ENCODE data around the gene CACNA1C. TPM values are rescaled to one million over a fixed set of nuclear protein-coding genes. Genes with fewer than 3 reads are reported as not detected.

Gene CACNA1C
- total and polyA plus RNA-seq, 10 of the 15 experiments (the other 5 are each of a cell fraction or from before 2014, with no cell fraction given), result under 0.01 to 0.15 (median 0.09) TPM; not detected in 5

DNA sequence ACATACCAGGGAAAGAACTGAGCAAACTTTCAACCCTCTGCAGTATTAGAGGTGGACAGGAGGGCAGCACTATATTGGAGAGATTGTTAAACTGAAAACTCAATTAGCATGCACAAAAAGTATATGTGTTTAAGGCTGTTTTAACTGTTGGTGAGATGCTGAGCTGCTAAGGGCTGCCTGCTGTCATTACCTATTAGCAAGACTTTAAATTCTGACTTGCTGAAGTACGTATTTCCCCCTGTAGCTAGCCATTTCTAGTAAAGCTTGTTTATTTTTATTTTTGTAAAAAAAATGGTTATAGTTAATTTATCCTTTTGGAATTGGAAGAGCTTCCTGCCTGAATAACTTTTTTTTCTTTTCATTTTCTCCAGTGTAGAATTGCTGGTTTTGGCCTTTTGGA lies 92.2 kb downstream of the CACNA1C start:
- no peaks in the 10 kb centered on the region; the same call in 2 of the 3 replicates for H3K9me3 ChIP-seq (replicated peaks; ENCODE audit: control insufficient read depth, insufficient read depth, low read length)
- no peak for ATAC-seq
- no peak overlapping the region for H3K9ac ChIP-seq (ENCODE audit: control insufficient read depth, insufficient read depth, low read length)
- no peak overlapping the region for H2AFZ ChIP-seq (ENCODE audit: control insufficient read depth, low read depth, low read length)
- CTCF ChIA-PET, result interaction anchor here (0.6 kb wide), 1 partner anchor 637 kb away, joined by 3 read pairs; no protein-coding TSS in a partner anchor
- FAIRE-seq, result no peak
- no peak overlapping the region for H3K4me3 ChIP-seq
- intact Hi-C loops (cut with micrococcal nuclease; ENCODE audit: unreplicated experiment), result no loop called here
- in situ Hi-C loops (cut with MboI), result no loop called here
- no peaks in the 10 kb centered on the region for H3K36me3 ChIP-seq (ENCODE audit: control insufficient read depth in 2 of 2, insufficient read depth in 2 of 2, low read length in 1 of 2)
- H3K27ac ChIP-seq (ENCODE audit: control insufficient read depth, insufficient read depth), result no peak overlapping the region
- H3K4me2 ChIP-seq (ENCODE audit: control insufficient read depth, insufficient read depth), result no peak overlapping the region
- H3K79me2 ChIP-seq (ENCODE audit: control insufficient read depth, insufficient read depth, low read length), result no peaks in the 10 kb centered on the region
- H3K27me3 ChIP-seq (replicated peaks in 1 of 2; ENCODE audit: control insufficient read depth in 2 of 2, insufficient read depth in 2 of 2, low read length in 1 of 2), result peaks cover 1 to 2% of the 10 kb centered on the region in 2 experiments; a peak in 3 of 4 replicates
- no peak for DNase-seq (ENCODE audit: low read depth, low spot score)
- no peaks in the 10 kb centered on the region for H3K4me1 ChIP-seq (ENCODE audit: control insufficient read depth, insufficient read depth, low read length)
- POLR2A ChIA-PET, result no interaction called here
- RAD21 ChIA-PET (ENCODE audit: unreplicated experiment), result no interaction called here
- SMC1A ChIA-PET (ENCODE audit: uncharacterized antibody, unreplicated experiment), result no interaction called here
- TF ChIP-seq ESRRA (IDR thresholded peaks at IDR 0.05; ENCODE audit: low read length) (no peak), YBX1 (IDR thresholded peaks at IDR 0.05) (no peak), NR2F1 (conservative IDR thresholded peaks at IDR 0.05) (no peak), TCF12 (IDR thresholded peaks at IDR 0.05; ENCODE audit: low read depth, low read length) (no peak)
- TF ChIP-seq, protein P1, sequence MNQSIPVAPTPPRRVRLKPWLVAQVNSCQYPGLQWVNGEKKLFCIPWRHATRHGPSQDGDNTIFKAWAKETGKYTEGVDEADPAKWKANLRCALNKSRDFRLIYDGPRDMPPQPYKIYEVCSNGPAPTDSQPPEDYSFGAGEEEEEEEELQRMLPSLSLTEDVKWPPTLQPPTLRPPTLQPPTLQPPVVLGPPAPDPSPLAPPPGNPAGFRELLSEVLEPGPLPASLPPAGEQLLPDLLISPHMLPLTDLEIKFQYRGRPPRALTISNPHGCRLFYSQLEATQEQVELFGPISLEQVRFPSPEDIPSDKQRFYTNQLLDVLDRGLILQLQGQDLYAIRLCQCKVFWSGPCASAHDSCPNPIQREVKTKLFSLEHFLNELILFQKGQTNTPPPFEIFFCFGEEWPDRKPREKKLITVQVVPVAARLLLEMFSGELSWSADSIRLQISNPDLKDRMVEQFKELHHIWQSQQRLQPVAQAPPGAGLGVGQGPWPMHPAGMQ (IDR thresholded peaks at IDR 0.05; ENCODE audit: borderline replicate concordance), result no peak
- no peaks in the 10 kb centered on the region for H4K20me1 ChIP-seq (ENCODE audit: control insufficient read depth, insufficient read depth)
- 4% methylated on average over 1 of the region's 1 CpG for WGBS (ENCODE audit: insufficient coverage, insufficient replicate concordance, low lambda C conversion rate, missing lambda C conversion rate)
- BruUV-seq (replicated peaks), result no TSS peak

DNA sequence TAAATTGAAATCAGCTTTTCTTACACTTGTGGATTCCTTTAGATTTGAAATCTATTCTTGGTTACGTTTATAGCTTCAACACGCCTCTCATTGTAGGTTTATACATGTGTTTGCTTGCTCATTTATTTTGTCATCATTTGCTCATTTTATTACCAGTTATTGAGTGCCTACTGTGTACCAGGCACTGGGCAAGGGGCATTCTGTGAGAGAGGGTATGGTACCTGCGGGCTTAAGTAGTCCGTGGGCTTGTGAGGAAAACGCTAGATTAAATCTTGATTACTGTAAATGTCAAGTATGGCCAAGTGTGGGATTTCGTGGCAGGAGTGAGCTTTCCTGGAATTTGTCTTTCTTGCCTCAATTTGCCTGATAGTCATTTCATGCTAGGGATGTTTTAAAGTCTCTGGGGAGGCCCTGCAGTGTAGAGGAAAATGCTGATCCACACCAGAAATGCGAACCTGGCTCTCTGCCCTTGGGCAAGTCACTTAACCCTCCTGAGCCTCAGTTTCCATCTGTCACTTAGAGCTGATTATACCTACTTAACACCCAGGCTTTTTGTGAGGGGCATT lies 92.7 kb downstream of the CACNA1C start:
- intact Hi-C loops (cut with micrococcal nuclease; ENCODE audit: unreplicated experiment) (no loop called here), in situ Hi-C loops (cut with MboI) (no loop called here)
- ChIA-PET RAD21 (ENCODE audit: unreplicated experiment) (no interaction called here), CTCF (interaction anchor here (0.6 kb wide), 1 partner anchor 638 kb away, joined by 3 read pairs; no protein-coding TSS in a partner anchor), POLR2A (no interaction called here), SMC1A (ENCODE audit: uncharacterized antibody, unreplicated experiment) (no interaction called here)
- H4K20me1 ChIP-seq (ENCODE audit: control insufficient read depth, insufficient read depth), result no peaks in the 10 kb centered on the region
- no peaks in the 10 kb centered on the region for H3K4me1 ChIP-seq (ENCODE audit: control insufficient read depth, insufficient read depth, low read length)
- no peaks in the 10 kb centered on the region for H3K79me2 ChIP-seq (ENCODE audit: control insufficient read depth, insufficient read depth, low read length)
- H3K27ac ChIP-seq (ENCODE audit: control insufficient read depth, insufficient read depth), result no peak overlapping the region
- no peak overlapping the region for H3K9ac ChIP-seq (ENCODE audit: control insufficient read depth, insufficient read depth, low read length)
- peaks cover 1 to 2% of the 10 kb centered on the region in 2 experiments; a peak in 3 of 4 replicates for H3K27me3 ChIP-seq (replicated peaks in 1 of 2; ENCODE audit: control insufficient read depth in 2 of 2, insufficient read depth in 2 of 2, low read length in 1 of 2)
- TF ChIP-seq PAX8 (IDR thresholded peaks at IDR 0.05) (no peak), BCL11A (IDR thresholded peaks at IDR 0.05; ENCODE audit: low read depth, low read length) (no peak), NFYB (IDR thresholded peaks at IDR 0.05; ENCODE audit: insufficient read depth, low read depth, low read length) (no peak), NR2C1 (IDR thresholded peaks at IDR 0.05) (no peak), IKZF1 (conservative IDR thresholded peaks at IDR 0.05) (no peak), HDAC6 (IDR thresholded peaks at IDR 0.05; ENCODE audit: unreplicated experiment) (no peak), SMAD1 (IDR thresholded peaks at IDR 0.05; ENCODE audit: low read depth, partially characterized antibody) (no peak), CREB1 (IDR thresholded peaks at IDR 0.05; ENCODE audit: low read depth) (no peak), RUNX3 (IDR thresholded peaks at IDR 0.05; ENCODE audit: low read length) (no peak)
- FAIRE-seq, result no peak
- DNase-seq (ENCODE audit: low read depth, low spot score), result no peak
- no peak overlapping the region for H3K4me3 ChIP-seq
- 19% methylated on average over 7 of the region's 7 CpGs for WGBS (ENCODE audit: insufficient coverage, insufficient replicate concordance, low lambda C conversion rate, missing lambda C conversion rate)
- H2AFZ ChIP-seq (ENCODE audit: control insufficient read depth, low read depth, low read length), result no peak overlapping the region
- ATAC-seq, result no peak
- BruUV-seq (replicated peaks), result no TSS peak
- no peaks in the 10 kb centered on the region; the same call in 2 of the 3 replicates for H3K9me3 ChIP-seq (replicated peaks; ENCODE audit: control insufficient read depth, insufficient read depth, low read length)
- no peak overlapping the region for H3K4me2 ChIP-seq (ENCODE audit: control insufficient read depth, insufficient read depth)
- no peaks in the 10 kb centered on the region for H3K36me3 ChIP-seq (ENCODE audit: control insufficient read depth in 2 of 2, insufficient read depth in 2 of 2, low read length in 1 of 2)

All from GM12878 (cell line).